OCI-LY7 (cell line): ENCODE data around the gene SCO1. TPM values are rescaled to one million over a fixed set of nuclear protein-coding genes. Genes with fewer than 3 reads are reported as not detected.
"Not testable (repeated sequence)": the region's sequence is repeated elsewhere in the genome, so short reads cannot be mapped to it uniquely, and the experiment has no call there.

Source experiments
- BruUV-seq: library from RNA; stranded (reverse); fragments of 400-500 nt; replicated peaks from 2 replicates; lab custom pipeline; 2021; lab: Mats Ljungman, UMichigan
- CTCF ChIA-PET: fragments of 300-600 bp; sonication (Branson Sonifier 250); formaldehyde crosslinking; loops from one replicate; lab custom pipeline; 2022; ENCODE audit warnings: antibody characterized with exemption; ENCODE audit not compliant: unreplicated experiment; lab: Charles Lee
- POLR2A ChIA-PET: fragments of 300-600 bp; sonication (Branson Sonifier 250); formaldehyde crosslinking; loops from one replicate; lab custom pipeline; 2022; ENCODE audit warnings: antibody characterized with exemption; lab: Charles Lee
- DNase-seq: peaks from one replicate; pipeline ENCODE4 v3.0.0-alpha.2; 2015; ENCODE audit warnings: low spot score
- H2AFZ ChIP-seq: fragments of 200-600 bp; sonication (generic), shearing (Covaris generic); 2 replicates; pipeline ENCODE4 v1.6.1; 2014; ENCODE audit warnings: mild to moderate bottlenecking, antibody characterized with exemption, low read length, moderate library complexity
- H3K27ac ChIP-seq: fragments of 200-600 bp; sonication (generic); 2 replicates; pipeline ENCODE4 v1.5.1; 2014; ENCODE audit warnings: mixed run types, low read depth, mild to moderate bottlenecking, moderate library complexity, low read length, inconsistent platforms; ENCODE audit not compliant: poor library complexity, severe bottlenecking
- H3K36me3 ChIP-seq: fragments of 200-600 bp; sonication (generic); 2 replicates; pipeline ENCODE4 v1.6.1; 2014; ENCODE audit warnings: mild to moderate bottlenecking, antibody characterized with exemption, low read length, moderate library complexity, mixed read lengths; ENCODE audit not compliant: insufficient read depth
- H3K4me1 ChIP-seq: fragments of 200-600 bp; sonication (generic); 2 replicates; pipeline ENCODE4 v1.5.1; 2014; ENCODE audit warnings: mild to moderate bottlenecking, low read length; ENCODE audit not compliant: insufficient read depth, poor library complexity, severe bottlenecking
- H3K4me2 ChIP-seq: fragments of 200-600 bp; sonication (generic); 2 replicates; pipeline ENCODE4 v1.6.1; 2014; ENCODE audit warnings: mild to moderate bottlenecking, low read length
- H3K4me3 ChIP-seq: fragments of 200-600 bp; sonication (generic); 2 replicates; pipeline ENCODE4 v1.5.1; 2014; ENCODE audit warnings: mild to moderate bottlenecking, low read depth, low read length; ENCODE audit not compliant: poor library complexity, severe bottlenecking
- H3K79me2 ChIP-seq: fragments of 200-600 bp; sonication (generic); 2 replicates; pipeline ENCODE4 v1.6.1; 2016; ENCODE audit warnings: low read depth, mild to moderate bottlenecking, low read length, moderate library complexity, mixed read lengths; ENCODE audit not compliant: insufficient read depth
- H3K9me2 ChIP-seq: fragments of 200-600 bp; sonication (generic); 2 replicates; pipeline ENCODE4 v1.6.1; 2016; ENCODE audit warnings: mild to moderate bottlenecking, low read length, mixed read lengths; ENCODE audit not compliant: insufficient read depth
- H3K9me3 ChIP-seq: fragments of 200-600 bp; sonication (generic); 2 replicates; pipeline ENCODE4 v1.6.1; 2014; ENCODE audit warnings: mild to moderate bottlenecking, mixed run types, low read length, mixed read lengths
- H4K20me1 ChIP-seq: fragments of 200-600 bp; sonication (generic); 2 replicates; pipeline ENCODE4 v1.6.1; 2014; ENCODE audit warnings: mild to moderate bottlenecking, antibody characterized with exemption, low read length, moderate library complexity, mixed read lengths; ENCODE audit not compliant: insufficient read depth
- EZH2phosphoT487 ChIP-seq: fragments of 200-600 bp; sonication (generic); IDR thresholded peaks from 2 replicates; pipeline ENCODE4 v1.6.1; 2018; ENCODE audit warnings: low read depth, borderline replicate concordance, mild to moderate bottlenecking, mixed run types, antibody characterized with exemption, low read length, moderate library complexity, mixed read lengths
- intact Hi-C: fragments of 100-400 bp; cut with micrococcal nuclease; formaldehyde crosslinking; loops from one replicate; pipeline ENCODE4 v1.10.0; 2022; ENCODE audit not compliant: unreplicated experiment
- total RNA-seq, 2 experiments: library from RNA; depleted of rRNA in 1 of 2; stranded (reverse); fragments of >200 nt in 1 of 2; shearing (Covaris generic) in 1 of 2; gene quantifications; 2 replicates each; pipeline ENCODE4 v1.2.3, GENCODE V29; 2014 to 2022
- TF ChIP-seq, protein P1 (sequence below): fragments of 200-600 bp; sonication (generic); conservative IDR thresholded peaks from 2 replicates; pipeline ENCODE4 v1.5.1; 2014; ENCODE audit warnings: mild to moderate bottlenecking, antibody characterized with exemption, low read length, moderate library complexity, mixed read lengths

The SCO1 gene
- total RNA-seq, 2 experiments from 2014 or later, result 32.2 to 44.4 TPM

GRCh38 chr17:10731408-10731879 lies 34.1 kb upstream of the SCO1 start:
- CTCF ChIA-PET, result no interaction called here
- DNase-seq, result no peak
- no peak for TF ChIP-seq EZH2phosphoT487
- TF ChIP-seq, protein P1, sequence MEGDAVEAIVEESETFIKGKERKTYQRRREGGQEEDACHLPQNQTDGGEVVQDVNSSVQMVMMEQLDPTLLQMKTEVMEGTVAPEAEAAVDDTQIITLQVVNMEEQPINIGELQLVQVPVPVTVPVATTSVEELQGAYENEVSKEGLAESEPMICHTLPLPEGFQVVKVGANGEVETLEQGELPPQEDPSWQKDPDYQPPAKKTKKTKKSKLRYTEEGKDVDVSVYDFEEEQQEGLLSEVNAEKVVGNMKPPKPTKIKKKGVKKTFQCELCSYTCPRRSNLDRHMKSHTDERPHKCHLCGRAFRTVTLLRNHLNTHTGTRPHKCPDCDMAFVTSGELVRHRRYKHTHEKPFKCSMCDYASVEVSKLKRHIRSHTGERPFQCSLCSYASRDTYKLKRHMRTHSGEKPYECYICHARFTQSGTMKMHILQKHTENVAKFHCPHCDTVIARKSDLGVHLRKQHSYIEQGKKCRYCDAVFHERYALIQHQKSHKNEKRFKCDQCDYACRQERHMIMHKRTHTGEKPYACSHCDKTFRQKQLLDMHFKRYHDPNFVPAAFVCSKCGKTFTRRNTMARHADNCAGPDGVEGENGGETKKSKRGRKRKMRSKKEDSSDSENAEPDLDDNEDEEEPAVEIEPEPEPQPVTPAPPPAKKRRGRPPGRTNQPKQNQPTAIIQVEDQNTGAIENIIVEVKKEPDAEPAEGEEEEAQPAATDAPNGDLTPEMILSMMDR, result no peak
- Histone ChIP-seq H3K9me3 (no peaks in the 10 kb centered on the region), H3K36me3 (no peaks in the 10 kb centered on the region), H3K4me2 (no peak overlapping the region), H3K27ac (no peak overlapping the region), H3K4me1 (no peaks in the 10 kb centered on the region), H2AFZ (no peak overlapping the region), H3K9me2 (no peaks in the 10 kb centered on the region), H4K20me1 (no peaks in the 10 kb centered on the region), H3K79me2 (no peaks in the 10 kb centered on the region), H3K4me3 (no peak overlapping the region)
- POLR2A ChIA-PET, result no interaction called here
- BruUV-seq, result no TSS peak
- intact Hi-C loops, result no loop called here

- CTCF ChIA-PET, H3K27ac ChIP-seq, POLR2A ChIA-PET: not testable (repeated sequence)
These were observed 32.9 kb upstream of the SCO1 start for GRCh38 chr17:10730247-10730646.

DNA sequence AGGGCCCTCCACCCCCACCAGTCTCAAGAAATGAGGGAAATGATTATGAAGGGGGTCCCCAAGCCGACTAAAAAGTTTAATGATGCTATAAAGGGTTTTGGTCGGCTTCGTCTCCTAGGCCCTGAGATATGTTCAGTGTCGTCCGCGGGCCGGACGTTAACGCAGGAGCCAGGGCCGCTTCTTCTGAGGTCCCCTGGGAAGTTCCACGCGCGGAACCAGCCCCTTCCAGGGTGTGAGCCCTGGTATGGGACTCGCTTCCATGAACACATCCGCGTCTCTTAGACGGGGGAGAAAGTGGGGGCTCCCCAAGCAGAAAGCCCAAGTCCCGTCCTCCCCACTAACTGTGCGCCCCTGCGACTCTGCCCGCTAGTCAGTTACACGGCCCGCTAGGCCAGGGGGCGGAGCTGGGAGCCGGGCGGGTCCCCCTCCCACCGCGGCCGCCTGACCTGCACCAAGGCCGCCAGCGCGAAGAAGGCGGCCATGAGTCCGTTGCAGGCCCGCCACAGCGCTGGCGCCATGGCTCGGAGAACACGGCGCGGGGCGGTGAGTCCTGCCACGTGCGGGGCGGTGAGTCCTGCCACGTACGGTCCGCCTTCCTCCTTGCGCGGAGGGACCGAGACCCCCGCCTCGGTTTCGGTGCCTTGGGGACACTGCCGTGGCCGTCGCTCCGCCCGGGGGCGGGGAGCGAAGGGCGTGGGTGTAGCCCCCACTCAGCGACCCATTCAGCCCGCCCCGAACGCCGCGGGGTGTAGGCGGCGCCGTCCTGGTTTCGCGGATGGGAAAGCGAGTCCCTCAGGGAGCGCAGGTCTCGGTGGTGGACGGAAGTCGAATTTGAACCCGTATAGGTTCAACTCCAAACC lies 32.2 kb upstream of the SCO1 start, which contains the start of gene TMEM220:
Gene TMEM220 (minus strand): TSS at position 690 of the 860 bp plus-strand sequence. CDS start 172 bp downstream, at position 518.
- Histone ChIP-seq H3K36me3 (no peaks in the 10 kb centered on the region), H3K79me2 (no peaks in the 10 kb centered on the region), H3K4me2 (no peak within 1 kb of the TSS), H2AFZ (no peak within 1 kb of the TSS), H3K9me3 (no peaks in the 10 kb centered on the region), H3K9me2 (no peaks in the 10 kb centered on the region), H3K4me1 (no peaks in the 10 kb centered on the region), H3K4me3 (no peak within 1 kb of the TSS), H3K27ac (no peak within 1 kb of the TSS), H4K20me1 (no peaks in the 10 kb centered on the region)
- CTCF ChIA-PET, result no interaction called here
- POLR2A ChIA-PET, result no interaction called here
- BruUV-seq, result no TSS peak
- DNase-seq, result no peak
- no peak for TF ChIP-seq EZH2phosphoT487
- intact Hi-C loops, result no loop called here

More at GRCh38 chr17:10730247-10730646, 32.9 kb upstream of the SCO1 start:
- intact Hi-C loops, H3K4me1 ChIP-seq, BruUV-seq, H3K4me2 ChIP-seq, H2AFZ ChIP-seq, H3K4me3 ChIP-seq, H3K36me3 ChIP-seq, DNase-seq, H4K20me1 ChIP-seq, H3K79me2 ChIP-seq, H3K9me2 ChIP-seq, H3K9me3 ChIP-seq: not testable (repeated sequence)
